22Rv1 (cell line): ENCODE data around the gene VPS41.

ENCODE experiments used
- H3K27ac ChIP-seq: fragments of 450-650 bp; 2 replicates; pipeline ENCODE4 v1.5.1; 2017
- CTCF ChIP-seq: fragments of 450-650 bp; IDR thresholded peaks from 2 replicates; pipeline ENCODE4 v1.5.1; 2017; ENCODE audit warnings: mild to moderate bottlenecking
- ZFX ChIP-seq: fragments of 450-650 bp; IDR thresholded peaks from 2 replicates; pipeline ENCODE4 v1.6.1; 2017; ENCODE audit warnings: antibody characterized with exemption, borderline replicate concordance

VPS41 gene

DNA sequence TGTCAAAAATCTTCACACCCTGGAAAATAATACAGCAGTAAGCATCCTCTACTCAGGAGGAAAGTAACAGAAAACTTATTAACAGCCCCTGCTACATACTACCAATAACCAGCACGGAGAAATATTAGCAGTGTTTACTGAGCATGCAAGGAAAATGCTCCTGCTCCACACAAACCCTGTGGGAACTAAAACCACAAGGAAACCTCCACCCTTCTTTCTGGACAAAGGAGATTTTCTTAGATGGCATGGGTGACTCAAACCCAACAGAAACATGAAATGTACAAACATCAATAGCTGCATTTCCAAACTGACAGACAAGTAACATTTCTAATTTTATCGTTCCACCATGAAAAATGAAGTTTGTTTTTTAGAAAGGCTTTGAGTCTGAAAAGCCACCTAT lies 113.4 kb downstream of the VPS41 start:
- TF ChIP-seq ZFX: no peak
- TF ChIP-seq CTCF: no peak
- no peak overlapping the region for H3K27ac ChIP-seq

- TF ChIP-seq ZFX: no peak
- TF ChIP-seq CTCF: no peak
- no peak overlapping the region for H3K27ac ChIP-seq
These were observed 127.0 kb downstream of the VPS41 start for GRCh38 chr7:38781991-38782390.

GRCh38 chr7:38777609-38778008 lies 131.4 kb downstream of the VPS41 start:
- no peak for TF ChIP-seq CTCF
- TF ChIP-seq ZFX: no peak
- no peak overlapping the region for H3K27ac ChIP-seq

DNA sequence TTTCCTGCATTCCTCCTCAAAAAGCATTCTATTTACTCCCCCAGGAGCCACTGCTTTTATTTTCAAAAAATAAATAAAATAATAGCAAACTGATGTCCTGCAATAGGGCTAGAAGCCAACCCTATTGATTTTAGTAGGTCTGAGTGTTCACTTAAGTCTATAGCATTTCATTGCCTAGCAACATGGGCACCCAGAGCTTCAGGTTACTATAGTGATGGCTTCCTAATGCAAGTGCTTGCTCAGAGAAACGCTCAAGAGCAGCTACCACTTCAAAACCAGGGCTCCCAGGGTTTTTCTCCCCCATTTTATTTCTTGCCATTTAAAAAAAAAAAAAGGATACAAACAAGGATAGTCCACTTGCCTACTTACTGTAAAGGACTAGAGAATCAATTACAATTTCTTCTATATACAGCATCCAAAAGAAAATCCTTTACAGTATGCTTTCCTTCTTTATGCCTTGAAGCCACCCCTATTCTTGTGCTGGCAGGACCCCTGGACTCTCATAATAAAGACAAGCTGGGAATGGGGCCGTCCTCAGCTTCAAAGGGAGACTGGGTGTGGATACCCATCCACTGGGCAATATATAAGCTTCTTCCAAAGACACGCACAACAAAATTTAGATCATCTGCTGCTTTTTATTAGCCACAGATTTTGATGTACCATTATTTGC lies 133.3 kb downstream of the VPS41 start:
- TF ChIP-seq CTCF: no peak
- no peak for TF ChIP-seq ZFX
- no peak overlapping the region for H3K27ac ChIP-seq

- no peak overlapping the region for H3K27ac ChIP-seq
- TF ChIP-seq ZFX: no peak
- no peak for TF ChIP-seq CTCF
These were observed 135.6 kb downstream of the VPS41 start for GRCh38 chr7:38773430-38773829.

DNA sequence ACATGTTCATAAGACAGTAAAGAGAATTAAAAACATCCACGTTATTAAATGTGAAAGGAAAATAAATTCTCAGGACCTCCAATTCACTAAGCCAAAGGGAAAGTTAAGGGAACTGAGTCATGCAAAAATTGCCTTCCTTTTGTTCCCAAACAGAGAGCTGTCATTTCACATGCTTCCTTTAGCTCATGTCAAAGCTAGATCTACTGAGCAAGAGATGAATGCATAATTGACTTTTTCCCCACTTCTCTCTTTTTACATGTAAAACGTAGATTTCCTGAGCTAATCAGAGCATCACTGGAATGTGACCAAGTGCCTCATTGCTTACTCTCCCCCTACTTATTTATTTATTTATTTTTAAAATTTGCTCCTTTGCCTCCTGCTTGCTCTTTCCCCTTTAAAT lies 148.8 kb downstream of the VPS41 start:
- H3K27ac ChIP-seq: no peak overlapping the region
- no peak for TF ChIP-seq ZFX
- TF ChIP-seq CTCF: no peak

- TF ChIP-seq CTCF (no peak), ZFX (no peak)
- H3K27ac ChIP-seq: no peak overlapping the region
These were observed 150.0 kb downstream of the VPS41 start for GRCh38 chr7:38759028-38759427.
